GM18873 (cell line): ENCODE results near the gene AP4E1.
"Not testable (repeated sequence)": the region's sequence is repeated elsewhere in the genome, so short reads cannot be mapped to it uniquely, and the experiment has no call there.

Experiments
- ATAC-seq: cut with Tn5 transposase; IDR thresholded peaks from one replicate; pipeline ENCODE4 v1.9.1; 2021; ENCODE audit warnings: mild to moderate bottlenecking, moderate library complexity, moderate number of reproducible peaks; ENCODE audit not compliant: unreplicated experiment, low FRiP score

AP4E1 gene

DNA sequence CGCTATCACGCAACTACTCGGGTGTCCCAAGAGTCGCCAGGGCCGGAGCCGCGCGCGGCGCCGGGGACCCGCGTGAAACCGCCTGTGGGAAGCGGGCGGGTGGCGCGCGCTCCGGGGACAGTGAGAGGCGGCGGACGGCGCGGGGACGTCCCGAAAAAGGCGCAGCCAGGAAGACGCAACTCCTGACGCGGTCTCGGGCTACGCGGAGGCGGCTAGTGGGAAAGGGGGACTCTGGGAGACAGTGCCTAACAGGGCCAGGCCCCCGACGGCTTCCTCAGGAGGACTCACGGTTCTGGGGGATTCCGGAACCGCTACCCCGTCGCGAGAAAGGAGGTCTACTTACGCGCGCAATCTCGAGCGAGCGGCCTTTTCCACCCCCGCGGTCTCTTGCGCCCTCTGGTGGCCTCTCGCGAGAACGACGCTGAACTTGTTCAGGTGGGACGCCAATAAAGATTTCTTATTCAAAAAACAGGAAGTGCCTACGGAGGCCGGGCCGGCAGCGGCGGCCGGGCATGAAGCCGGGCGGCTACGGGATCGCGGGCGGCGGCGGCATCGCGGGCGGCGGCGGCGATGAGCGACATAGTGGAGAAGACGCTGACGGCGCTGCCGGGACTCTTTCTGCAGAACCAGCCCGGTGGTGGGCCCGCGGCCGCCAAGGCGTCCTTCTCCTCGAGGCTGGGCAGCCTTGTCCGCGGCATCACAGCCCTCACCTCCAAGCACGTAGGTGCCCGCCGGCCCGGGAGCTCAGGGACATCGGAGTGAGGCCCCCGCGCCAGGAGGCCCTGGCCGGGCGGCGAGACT, at the start of gene AP4E1:
TSS of gene AP4E1 (plus strand) at position 475 of the 801 bp plus-strand sequence. CDS start at position 571, 96 bp downstream.
- peak; percentile 61 for ATAC-seq

DNA sequence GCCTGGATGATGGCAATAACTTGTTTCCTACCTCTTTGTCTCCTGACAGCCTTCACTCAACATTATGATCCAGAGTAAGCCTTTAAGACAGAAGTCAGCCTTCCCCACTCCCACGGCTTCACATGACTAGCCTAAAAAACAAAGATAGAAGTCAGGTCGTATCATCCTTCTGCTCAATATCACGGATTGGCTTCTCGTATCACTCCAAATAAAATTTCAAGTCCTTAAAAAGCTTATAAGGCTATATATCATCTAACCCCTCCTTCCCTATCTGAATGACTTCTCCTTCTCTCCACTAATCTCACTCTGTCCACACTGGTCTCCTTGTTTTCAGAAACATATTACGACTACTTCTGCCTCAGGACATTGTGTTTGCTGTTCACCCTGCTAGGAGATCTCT, 47.7 kb upstream of the AP4E1 start:
- ATAC-seq: no peak

- ATAC-seq: no peak
Observed at GRCh38 chr15:50862553-50862952, 45.9 kb upstream of the AP4E1 start.

DNA sequence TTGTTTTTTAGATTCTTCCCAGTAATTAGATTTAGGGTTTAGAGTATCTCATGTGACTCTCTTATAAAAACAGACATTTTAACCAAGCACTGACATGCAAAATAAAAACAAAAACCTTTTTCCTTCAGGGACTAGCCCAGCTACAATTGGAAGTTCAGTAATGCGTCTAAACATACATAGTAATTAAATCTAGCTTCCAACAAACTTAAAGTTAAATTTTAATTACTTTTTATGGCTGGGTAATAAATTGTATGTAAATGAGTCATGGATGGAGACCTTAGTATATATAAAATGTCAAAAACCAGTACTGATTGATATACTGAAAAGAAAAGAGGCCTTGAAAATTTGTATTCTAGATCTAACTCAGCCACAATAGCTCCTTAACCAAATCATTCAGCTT, 43.6 kb upstream of the AP4E1 start:
- no peak for ATAC-seq

DNA sequence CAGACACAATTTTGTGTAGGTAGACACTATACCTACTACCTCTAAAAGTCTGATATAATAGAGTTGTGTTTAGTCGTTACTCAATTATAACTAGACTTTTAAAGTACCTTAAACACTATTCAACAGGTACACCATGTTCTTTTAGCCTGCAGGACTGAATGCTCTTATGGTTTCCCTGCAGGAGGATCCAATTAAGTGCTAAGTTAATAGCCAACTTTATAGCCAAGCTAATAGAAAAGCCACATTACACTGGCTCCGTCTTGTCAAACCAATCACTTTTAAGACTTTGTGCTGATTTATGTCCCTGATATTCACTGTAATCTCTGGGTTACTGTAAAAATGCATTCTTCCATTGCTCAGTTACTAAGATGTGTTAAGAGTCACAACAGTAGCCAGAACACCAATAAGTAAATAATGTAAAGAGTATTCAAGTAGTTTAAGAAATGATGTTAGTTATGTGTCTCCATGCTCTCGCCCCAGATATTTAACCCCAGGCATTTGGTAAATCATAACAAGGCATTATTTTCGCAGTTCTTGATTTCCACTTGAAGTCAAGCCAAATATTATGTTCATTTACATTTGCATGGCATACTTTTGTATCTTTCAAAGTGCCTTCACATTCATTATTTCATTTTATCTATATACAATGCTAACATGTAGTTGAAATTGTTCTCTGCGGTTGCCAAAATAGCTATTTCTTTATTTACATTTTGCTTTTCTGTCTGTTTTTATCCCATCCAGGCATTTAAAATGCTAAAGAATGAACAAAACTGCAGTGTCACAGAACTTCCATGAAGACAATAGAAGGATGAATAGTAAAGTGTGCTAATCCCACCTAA, 42.7 kb upstream of the AP4E1 start:
- no peak for ATAC-seq

- no peak for ATAC-seq
Observed at GRCh38 chr15:50871832-50872231, 36.7 kb upstream of the AP4E1 start.

GRCh38 chr15:50872832-50873426, 35.6 kb upstream of the AP4E1 start:
- no peak for ATAC-seq

- no peak for ATAC-seq
Observed at GRCh38 chr15:50873935-50874361, 34.5 kb upstream of the AP4E1 start.

DNA sequence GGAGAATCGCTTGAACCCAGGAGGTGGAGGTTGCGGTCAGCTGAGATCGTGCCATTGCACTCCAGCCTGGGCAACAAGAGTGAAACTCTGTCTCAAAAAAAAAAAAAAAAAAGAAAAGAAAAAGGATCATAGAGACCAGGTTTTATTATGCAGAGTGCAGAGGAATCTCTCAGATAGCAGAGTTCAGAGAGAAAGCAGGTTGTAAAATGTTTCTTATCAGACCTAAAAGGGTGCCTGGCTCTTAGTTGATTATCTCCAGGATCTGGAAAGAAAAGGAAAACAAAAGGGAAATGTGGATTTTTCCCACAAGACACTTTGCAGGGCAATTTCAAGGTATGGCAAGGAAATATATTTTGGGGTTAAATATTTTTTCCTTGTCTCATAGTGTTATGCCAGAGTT, 33.2 kb upstream of the AP4E1 start:
- not testable (repeated sequence) for ATAC-seq

DNA sequence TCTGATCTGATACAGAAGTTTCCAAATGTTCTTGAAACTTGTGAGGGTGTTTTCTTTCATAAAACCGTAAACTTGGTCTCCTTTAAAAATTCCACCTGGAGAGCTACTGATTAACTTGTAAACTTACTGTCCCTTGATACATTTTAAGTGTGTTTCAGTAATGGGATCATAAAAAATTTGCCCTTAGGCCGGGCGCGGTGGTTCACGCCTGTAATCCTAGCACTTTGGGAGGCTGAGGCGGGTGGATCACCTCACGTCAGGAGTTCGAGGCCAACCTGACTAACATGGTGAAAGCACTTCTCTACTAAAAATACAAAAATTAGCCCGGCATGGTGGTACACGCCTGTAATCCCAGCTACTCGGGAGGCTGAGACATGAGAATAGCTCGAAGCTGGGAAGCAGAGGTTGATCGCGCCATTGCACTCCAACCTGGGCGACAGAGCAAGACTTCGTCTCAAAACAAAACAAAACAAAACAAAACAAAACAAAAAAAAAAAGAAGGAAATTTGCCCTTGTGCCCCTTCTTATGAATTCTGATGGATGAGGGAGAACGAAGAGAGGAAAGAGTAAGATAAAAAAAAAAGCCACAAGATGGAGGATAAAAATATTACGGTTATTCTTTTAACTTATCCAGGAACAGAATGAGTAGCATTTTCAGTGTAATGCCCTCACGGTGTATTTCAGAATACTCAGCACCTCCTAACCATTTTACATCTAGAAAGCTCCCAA, 32.1 kb upstream of the AP4E1 start:
- no peak for ATAC-seq

GRCh38 chr15:50876989-50877360, 31.5 kb upstream of the AP4E1 start:
- ATAC-seq: no peak

DNA sequence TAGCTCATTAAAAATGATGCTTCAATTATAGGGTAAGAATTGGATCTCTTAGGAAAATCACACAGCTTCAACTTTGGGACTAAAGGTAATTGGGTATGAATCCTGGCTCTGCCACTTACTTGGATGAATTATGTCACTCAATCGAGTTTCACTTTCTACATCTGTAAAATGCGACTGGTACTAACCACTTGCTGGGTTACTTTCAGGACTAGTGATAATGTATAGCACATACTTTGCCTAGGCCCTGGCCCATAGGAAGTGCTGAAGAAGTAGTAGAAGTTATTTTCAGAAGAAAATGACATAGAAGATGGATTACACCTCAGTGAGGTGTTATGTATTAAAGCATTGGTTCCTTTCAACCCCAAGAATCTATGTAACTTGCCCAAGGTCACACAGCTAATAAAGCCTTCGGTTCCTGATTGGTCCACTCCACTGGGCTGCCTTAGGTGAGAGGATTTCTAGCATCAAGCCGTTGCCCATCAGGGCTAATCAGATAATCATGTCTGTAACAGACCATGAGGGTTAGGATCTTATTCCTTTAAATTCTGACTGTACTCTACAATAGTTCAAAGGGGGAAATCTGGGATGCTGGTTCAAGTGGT, 29.4 kb upstream of the AP4E1 start:
- no peak for ATAC-seq

DNA sequence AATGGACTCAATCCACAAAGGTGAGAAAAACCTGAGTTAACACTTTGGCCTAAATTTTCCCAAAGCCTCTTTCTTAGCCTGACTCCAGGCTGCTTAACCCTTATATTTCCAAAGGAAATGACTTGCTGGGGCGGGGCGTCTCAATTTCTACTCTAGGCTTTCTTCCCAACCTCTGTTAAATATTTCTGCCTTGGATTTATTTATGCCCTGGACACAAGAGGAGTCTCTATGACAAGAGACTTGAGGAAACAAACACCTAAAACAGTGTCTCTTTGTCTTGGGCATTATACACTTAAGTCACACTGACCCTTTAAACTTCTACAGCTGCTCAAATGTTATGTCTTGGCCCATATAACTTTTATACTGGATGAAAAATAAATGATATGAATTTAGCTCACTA, 28.3 kb upstream of the AP4E1 start:
- no peak for ATAC-seq

GRCh38 chr15:50880651-50881114, 27.8 kb upstream of the AP4E1 start:
- peak; percentile 38 for ATAC-seq

- no peak for ATAC-seq
Observed at GRCh38 chr15:50881121-50882048, 27.1 kb upstream of the AP4E1 start.

- ATAC-seq: no peak
Observed at GRCh38 chr15:50883903-50884302, 24.6 kb upstream of the AP4E1 start.

DNA sequence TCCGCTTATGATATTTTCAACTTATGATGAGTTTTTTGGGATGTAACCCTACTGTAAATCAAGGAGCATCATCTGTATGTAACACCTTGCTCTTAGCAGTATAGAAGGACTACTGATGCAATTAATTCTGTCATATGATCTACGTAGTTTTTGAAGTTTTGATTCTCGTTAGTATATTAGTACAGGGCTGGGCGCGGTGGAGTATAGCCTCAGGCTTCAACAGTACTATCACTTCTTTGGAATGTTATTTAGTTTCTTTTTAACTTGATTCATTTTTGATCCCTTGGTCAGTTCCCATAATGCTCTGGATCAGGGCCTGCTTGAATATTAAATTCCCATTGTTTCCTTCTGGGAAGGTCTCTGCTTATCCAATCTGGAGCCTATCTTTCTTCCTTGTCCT, 23.9 kb upstream of the AP4E1 start:
- ATAC-seq: no peak

- no peak for ATAC-seq
Observed at GRCh38 chr15:50886139-50886467, 22.4 kb upstream of the AP4E1 start.
